ENCODE measurements around the gene TBC1D4.
"Not testable (repeated sequence)": the region's sequence is repeated elsewhere in the genome, so short reads cannot be mapped to it uniquely, and the experiment has no call there.

Gene TBC1D4

DNA sequence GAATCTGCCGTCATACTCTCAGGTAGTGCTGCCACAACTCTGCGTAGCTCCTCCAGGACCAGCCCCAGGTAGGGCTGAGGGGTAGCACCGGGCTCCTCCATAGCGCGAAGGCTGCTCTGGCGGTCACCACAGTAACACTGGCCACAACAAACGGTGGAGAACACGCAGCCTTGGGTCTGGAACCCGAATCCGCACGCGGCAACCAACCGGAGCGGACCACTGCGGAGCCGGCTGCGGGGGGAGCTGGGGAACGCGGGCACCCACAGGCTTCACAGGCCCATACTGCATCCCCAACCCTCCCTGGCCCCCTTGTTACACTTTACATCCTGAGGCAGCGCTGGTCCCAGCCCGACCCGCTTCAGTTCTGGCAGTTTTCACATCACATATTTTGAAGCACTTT lies 241.7 kb downstream of the TBC1D4 start:
- DNase-seq (ENCODE audit: low read depth, low spot score), result not testable (repeated sequence)

DNA sequence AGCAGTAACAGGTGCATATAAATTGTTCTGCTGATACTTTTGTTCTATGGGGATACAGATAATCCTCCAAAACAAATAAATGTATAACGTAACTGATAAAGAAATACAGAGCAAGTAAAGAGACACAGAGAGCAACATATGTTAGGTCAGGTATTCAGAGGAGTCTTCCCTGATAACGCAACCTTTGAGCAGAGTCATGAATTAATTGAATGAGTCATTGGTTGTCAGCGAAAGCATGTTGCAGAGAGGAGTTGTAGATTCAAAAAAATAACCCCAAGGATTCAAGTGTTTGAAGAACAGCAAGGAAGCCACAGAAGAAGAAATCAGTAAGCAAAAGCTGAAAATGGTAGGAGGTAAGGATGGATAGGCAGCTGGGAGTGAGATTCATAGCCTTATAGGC lies 245.2 kb downstream of the TBC1D4 start:
- DNase-seq (ENCODE audit: low read depth, low spot score), result no peak
- H3K27ac ChIP-seq, result no peak overlapping the region

More for the DNA sequence above, 241.7 kb downstream of the TBC1D4 start:
- not testable (repeated sequence) for H3K27ac ChIP-seq
